K562 (cell line): ENCODE data around the gene RPS6KA2.

Source experiments
- CREB5 ChIP-seq: fragments of 250-450 bp; sonication (Bioruptor Pico); IDR thresholded peaks from 2 replicates; pipeline ENCODE4 v1.5.0; 2020; ENCODE audit warnings: mild to moderate bottlenecking
- CTCF ChIP-seq, 3 experiments: IDR thresholded peaks in 2 of 3; conservative IDR thresholded peaks in 1 of 3; 2 replicates each; pipeline ENCODE4 v1.5.1; 2011 to 2012; ENCODE audit warnings: low read length in 3 of 3, mild to moderate bottlenecking in 3 of 3, control low read depth in 2 of 3, improper control_type of control experiment in 1 of 3, inconsistent platforms in 1 of 3, low read depth in 1 of 3, mixed read lengths in 1 of 3, moderate library complexity in 1 of 3; ENCODE audit not compliant: insufficient read depth in 2 of 3
- EP300 ChIP-seq: IDR thresholded peaks from 2 replicates; pipeline ENCODE4 v1.6.1; 2012; ENCODE audit warnings: low read length, improper control_type of control experiment
- POLR2AphosphoS5 ChIP-seq: IDR thresholded peaks from 2 replicates; pipeline ENCODE4 v1.6.1; 2011; ENCODE audit warnings: mild to moderate bottlenecking, low read depth, low read length, moderate library complexity; ENCODE audit not compliant: control insufficient read depth, insufficient read depth
- RBBP5 ChIP-seq: fragments of 200-600 bp; sonication (generic); IDR thresholded peaks from 2 replicates; pipeline ENCODE4 v1.6.1; 2012; ENCODE audit warnings: borderline replicate concordance, mild to moderate bottlenecking, low read length, control low read depth, inconsistent platforms; ENCODE audit not compliant: insufficient read depth, poor library complexity, severe bottlenecking
- RBM22 ChIP-seq: fragments of 200-400 bp; formaldehyde crosslinking; IDR thresholded peaks from 2 replicates; pipeline ENCODE4 v1.6.1; 2018; ENCODE audit warnings: low read length, low read depth; ENCODE audit not compliant: poor library complexity, severe bottlenecking
- RCOR1 ChIP-seq, 2 experiments: IDR thresholded peaks; 2 replicates each; pipeline ENCODE4 v1.6.1; 2012; ENCODE audit warnings: low read depth in 2 of 2, low read length in 2 of 2, borderline replicate concordance in 1 of 2, improper control_type of control experiment in 1 of 2
- U2AF2 ChIP-seq: fragments of 200-400 bp; formaldehyde crosslinking; optimal IDR thresholded peaks from 2 replicates; pipeline ENCODE3; 2017; ENCODE audit warnings: low read depth, mild to moderate bottlenecking, low read length
- YY1 ChIP-seq, 3 experiments: IDR thresholded peaks; 2 replicates each; pipeline ENCODE4 v1.6.1; 2011; ENCODE audit warnings: low read length in 2 of 3, mild to moderate bottlenecking in 2 of 3, moderate library complexity in 2 of 3, borderline replicate concordance in 1 of 3, control low read depth in 1 of 3, low read depth in 1 of 3; ENCODE audit not compliant: insufficient read depth in 3 of 3, insufficient replicate concordance in 2 of 3, control insufficient read depth in 1 of 3, insufficient read length in 1 of 3; ENCODE audit errors: extremely low read depth in 1 of 3
- ZHX1 ChIP-seq: fragments of 150-350 bp; conservative IDR thresholded peaks from 2 replicates; pipeline ENCODE4 v1.6.1; 2014; ENCODE audit warnings: low read length
- ZKSCAN3 ChIP-seq: fragments of 250-450 bp; sonication (Bioruptor Pico); IDR thresholded peaks from 2 replicates; pipeline ENCODE4 v1.4.0; 2020
- ZNF445 ChIP-seq: fragments of 250-450 bp; sonication (Bioruptor Pico); IDR thresholded peaks from 2 replicates; pipeline ENCODE4 v1.4.0; 2020; ENCODE audit warnings: low read depth, mild to moderate bottlenecking, moderate library complexity

- TF ChIP-seq POLR2AphosphoS5: no peak
- TF ChIP-seq U2AF2: no peak
- TF ChIP-seq ZNF445 (CRISPR knock-in tag): no peak
- no peak for TF ChIP-seq ZHX1
- TF ChIP-seq CTCF (IDR thresholded peaks at IDR 0.05 in 2 of 3, conservative IDR thresholded peaks at IDR 0.05 in 1 of 3; ENCODE audit: insufficient read depth in 2 of 3, low read depth in 1 of 3, low read length in 3 of 3): no peak
- TF ChIP-seq RCOR1 (IDR thresholded peaks at IDR 0.05; ENCODE audit: borderline replicate concordance in 1 of 2, low read depth in 2 of 2, low read length in 2 of 2): no peak
- no peak for TF ChIP-seq RBM22
- TF ChIP-seq RBBP5: no peak
- no peak for TF ChIP-seq CREB5 (CRISPR knock-in tag)
- no peak for TF ChIP-seq YY1 (IDR thresholded peaks at IDR 0.05; ENCODE audit: borderline replicate concordance in 1 of 3, control insufficient read depth in 1 of 3, extremely low read depth in 1 of 3, insufficient read depth in 3 of 3, insufficient read length in 1 of 3, insufficient replicate concordance in 2 of 3, low read depth in 1 of 3, low read length in 2 of 3)
- no peak for TF ChIP-seq ZKSCAN3 (CRISPR knock-in tag)
- TF ChIP-seq EP300: no peak
These were observed 215.3 kb downstream of the RPS6KA2 start for GRCh38 chr6:166411721-166412151.
